Mesenchymal stem cell (in vitro differentiated cells and primary cell): ENCODE data around the gene SPTBN1.

Source experiments
- DNase-seq: peaks from one replicate; pipeline ENCODE4 v3.0.0-alpha.2; 2013
- H2AFZ ChIP-seq: one replicate; pipeline ENCODE4 v1.6.1; 2013; ENCODE audit warnings: low read depth, mild to moderate bottlenecking, control low read depth, inconsistent platforms, low read length, moderate library complexity
- H2AK5ac ChIP-seq: 2 replicates; pipeline ENCODE4 v1.6.1; 2013; ENCODE audit warnings: low read length, moderate library complexity, mild to moderate bottlenecking, inconsistent platforms; ENCODE audit not compliant: severe bottlenecking
- H2BK120ac ChIP-seq: one replicate; pipeline ENCODE4 v1.6.1; 2013; ENCODE audit warnings: low read depth, mild to moderate bottlenecking, inconsistent platforms, low read length, moderate library complexity
- H2BK12ac ChIP-seq, 2 experiments: one replicate each; pipeline ENCODE4 v1.6.1; 2013; ENCODE audit warnings: inconsistent platforms in 2 of 2, low read length in 2 of 2, mild to moderate bottlenecking in 2 of 2, moderate library complexity in 2 of 2, control low read depth in 1 of 2
- H2BK15ac ChIP-seq: one replicate; pipeline ENCODE4 v1.6.1; 2013; ENCODE audit warnings: mild to moderate bottlenecking, low read depth, inconsistent platforms; ENCODE audit not compliant: poor library complexity, severe bottlenecking
- H2BK5ac ChIP-seq: 2 replicates; pipeline ENCODE4 v1.6.1; 2013; ENCODE audit warnings: low read depth, mild to moderate bottlenecking, low read length, control low read depth, inconsistent platforms; ENCODE audit not compliant: poor library complexity, severe bottlenecking
- H3K14ac ChIP-seq, 2 experiments: one replicate each; pipeline ENCODE4 v1.6.1; 2013; ENCODE audit warnings: inconsistent platforms in 2 of 2, low read length in 2 of 2, control low read depth in 1 of 2, mild to moderate bottlenecking in 1 of 2, moderate library complexity in 1 of 2
- H3K18ac ChIP-seq, 2 experiments: one replicate each; pipeline ENCODE4 v1.6.1; 2013; ENCODE audit warnings: inconsistent platforms in 2 of 2, low read length in 2 of 2, control low read depth in 1 of 2, low read depth in 1 of 2, mild to moderate bottlenecking in 1 of 2
- H3K23ac ChIP-seq, 2 experiments: one replicate each; pipeline ENCODE4 v1.6.1; 2013; ENCODE audit warnings: inconsistent platforms in 2 of 2, low read length in 2 of 2, mild to moderate bottlenecking in 2 of 2, moderate library complexity in 2 of 2, control low read depth in 1 of 2
- H3K27ac ChIP-seq: 2 replicates; pipeline ENCODE4 v1.5.1; 2013; ENCODE audit warnings: mild to moderate bottlenecking, moderate library complexity, low read length, control low read depth, inconsistent platforms; ENCODE audit not compliant: poor library complexity, severe bottlenecking
- H3K27me3 ChIP-seq, 2 experiments: 2 replicates each; pipeline versions ENCODE4 v1.6.1 to v1.7.0; 2013; ENCODE audit warnings: low read length in 2 of 2, mild to moderate bottlenecking in 2 of 2, moderate library complexity in 2 of 2, control low read depth in 1 of 2, inconsistent platforms in 1 of 2; ENCODE audit not compliant: control insufficient read depth in 1 of 2, insufficient read depth in 1 of 2
- H3K36me3 ChIP-seq, 2 experiments: 2 replicates each; pipeline versions ENCODE4 v1.6.1 to v1.7.0; 2013; ENCODE audit warnings: low read length in 2 of 2, control low read depth in 1 of 2, inconsistent platforms in 1 of 2, low read depth in 1 of 2, mild to moderate bottlenecking in 1 of 2; ENCODE audit not compliant: insufficient read depth in 2 of 2, control insufficient read depth in 1 of 2
- H3K4ac ChIP-seq, 2 experiments: one replicate each; pipeline ENCODE4 v1.6.1; 2013; ENCODE audit warnings: inconsistent platforms in 2 of 2, low read length in 2 of 2, mild to moderate bottlenecking in 2 of 2, moderate library complexity in 2 of 2, control low read depth in 1 of 2, low read depth in 1 of 2
- H3K4me1 ChIP-seq: 2 replicates; pipeline ENCODE4 v1.6.1; 2013; ENCODE audit warnings: low read depth, low read length, control low read depth; ENCODE audit not compliant: control insufficient read depth, insufficient read depth
- H3K4me2 ChIP-seq: 2 replicates; pipeline ENCODE4 v1.6.1; 2013; ENCODE audit warnings: low read length, mild to moderate bottlenecking, inconsistent platforms; ENCODE audit not compliant: poor library complexity, severe bottlenecking
- H3K4me3 ChIP-seq, 2 experiments: 2 replicates each; pipeline versions ENCODE4 v1.5.1 to v1.7.0; 2013; ENCODE audit warnings: low read length in 2 of 2, mild to moderate bottlenecking in 2 of 2, control low read depth in 1 of 2, low read depth in 1 of 2; ENCODE audit not compliant: insufficient read depth in 1 of 2
- H3K79me1 ChIP-seq: replicated peaks from 2 replicates; pipeline ENCODE4 v1.6.1; 2013; ENCODE audit warnings: mild to moderate bottlenecking, control low read depth, low read length, inconsistent platforms; ENCODE audit not compliant: poor library complexity, severe bottlenecking
- H3K9ac ChIP-seq: 2 replicates; pipeline ENCODE4 v1.7.0; 2013; ENCODE audit warnings: mild to moderate bottlenecking, low read length, moderate library complexity
- H3K9me3 ChIP-seq: 2 replicates; pipeline ENCODE4 v1.7.0; 2013; ENCODE audit warnings: mild to moderate bottlenecking, low read length; ENCODE audit not compliant: control insufficient read depth
- H4K8ac ChIP-seq: one replicate; pipeline ENCODE4 v1.6.1; 2013; ENCODE audit warnings: inconsistent platforms, mild to moderate bottlenecking, low read length, moderate library complexity
- H4K91ac ChIP-seq: one replicate; pipeline ENCODE4 v1.6.1; 2013; ENCODE audit warnings: mild to moderate bottlenecking, low read length, inconsistent platforms
- WGBS: methylation state at CpG from one replicate; pipeline ENCODE4 v1.1.7; 2013; ENCODE audit warnings: mixed read lengths; 5-methylcytosine and 5-hydroxymethylcytosine counted together

The SPTBN1 gene

DNA sequence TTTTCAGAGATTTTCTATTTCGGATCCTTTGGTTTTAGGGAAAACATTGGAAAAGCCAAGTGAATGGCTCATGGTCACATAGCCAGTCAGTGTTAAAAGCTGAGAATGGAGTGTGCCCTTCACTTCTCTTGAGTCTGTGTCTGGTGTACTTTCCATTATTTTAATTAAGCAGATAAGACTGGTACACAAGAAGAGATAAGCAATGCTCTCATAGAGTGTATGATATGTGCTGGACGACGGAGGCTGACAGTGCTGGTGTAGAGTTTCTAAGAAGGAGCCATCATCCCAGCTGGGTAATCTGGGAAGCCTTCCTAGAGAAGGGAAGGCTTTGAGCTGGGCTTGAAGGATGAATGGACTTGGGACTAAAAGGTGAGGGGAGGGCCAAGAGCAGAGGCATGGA, 93.3 kb downstream of the SPTBN1 start:
- Histone ChIP-seq H3K4me2 (no peak overlapping the region), H4K91ac (no peak overlapping the region), H3K18ac (peak overlapping the region in 1 of 2 experiments; percentile 28), H2AFZ (no peak overlapping the region), H2AK5ac (no peak overlapping the region), H3K4ac (no peak overlapping the region), H2BK15ac (no peak overlapping the region), H3K79me1 (peaks cover 29% of the 10 kb centered on the region), H3K4me3 (no peak overlapping the region), H3K23ac (peak overlapping the region in 1 of 2 experiments; percentile 57), H4K8ac (no peak overlapping the region), H2BK120ac (no peak overlapping the region), H3K36me3 (peaks cover 6 to 30% of the 10 kb centered on the region in 2 experiments), H2BK12ac (no peak overlapping the region), H3K14ac (no peak overlapping the region), H3K27me3 (no peaks in the 10 kb centered on the region), H2BK5ac (no peak overlapping the region), H3K9ac (no peak overlapping the region), H3K9me3 (no peaks in the 10 kb centered on the region), H3K4me1 (peaks cover 7% of the 10 kb centered on the region), H3K27ac (no peak overlapping the region)
- 94% methylated on average over 3 of the region's 3 CpGs for WGBS
- no peak for DNase-seq

DNA sequence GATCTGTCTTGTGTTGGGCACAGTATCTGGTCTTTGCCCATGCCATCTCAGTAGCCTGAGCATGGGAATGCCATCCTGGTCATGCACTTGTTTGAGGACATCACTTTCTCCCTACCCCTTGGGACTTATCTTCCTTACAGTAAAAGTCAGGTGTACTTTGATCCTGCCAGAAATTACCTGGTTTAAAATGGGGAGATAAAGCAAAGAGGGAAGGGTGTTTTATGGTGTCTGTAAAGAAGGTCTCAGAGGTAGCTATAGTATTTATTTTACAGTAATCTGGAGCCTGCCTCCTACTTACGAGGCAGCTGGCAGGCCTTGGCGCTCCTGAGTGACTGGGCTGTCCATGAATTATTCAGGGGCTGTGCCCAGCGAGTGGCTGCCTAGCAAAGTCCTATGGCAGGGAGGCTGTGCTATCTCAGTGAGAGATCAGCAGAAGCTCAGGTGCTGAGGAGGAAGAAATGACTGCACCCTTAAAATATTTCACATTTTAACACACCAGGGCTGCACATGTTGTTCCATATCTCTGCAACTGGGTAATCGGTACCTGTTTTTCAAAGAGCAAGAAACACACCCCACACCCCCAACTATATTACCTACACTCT, 93.9 kb downstream of the SPTBN1 start:
- Histone ChIP-seq H4K8ac (no peak overlapping the region), H2BK120ac (no peak overlapping the region), H3K79me1 (peaks cover 32% of the 10 kb centered on the region), H2AK5ac (no peak overlapping the region), H3K4me3 (no peak overlapping the region), H3K18ac (peak overlapping the region in 1 of 2 experiments; percentile 28), H3K9me3 (no peaks in the 10 kb centered on the region), H3K4ac (no peak overlapping the region), H2AFZ (no peak overlapping the region), H3K36me3 (peaks cover 6 to 30% of the 10 kb centered on the region in 2 experiments), H2BK15ac (no peak overlapping the region), H3K27ac (no peak overlapping the region), H3K27me3 (no peaks in the 10 kb centered on the region), H2BK12ac (no peak overlapping the region), H3K23ac (no peak overlapping the region), H3K14ac (no peak overlapping the region), H3K4me2 (no peak overlapping the region), H3K4me1 (peaks cover 8% of the 10 kb centered on the region), H3K9ac (no peak overlapping the region), H2BK5ac (no peak overlapping the region), H4K91ac (no peak overlapping the region)
- 93% methylated on average over 4 of the region's 4 CpGs for WGBS
- no peak for DNase-seq

GRCh38 chr2:54550547-54550946, 94.4 kb downstream of the SPTBN1 start:
- Histone ChIP-seq H3K79me1 (peaks cover 33% of the 10 kb centered on the region), H4K91ac (no peak overlapping the region), H2AFZ (no peak overlapping the region), H4K8ac (no peak overlapping the region), H3K27ac (no peak overlapping the region), H2BK120ac (no peak overlapping the region), H3K4me1 (peaks cover 12% of the 10 kb centered on the region), H2BK5ac (no peak overlapping the region), H2BK12ac (no peak overlapping the region), H3K27me3 (no peaks in the 10 kb centered on the region), H3K36me3 (peaks cover 6 to 30% of the 10 kb centered on the region in 2 experiments), H3K14ac (no peak overlapping the region), H3K9me3 (no peaks in the 10 kb centered on the region), H2AK5ac (no peak overlapping the region), H3K18ac (no peak overlapping the region), H3K4me3 (no peak overlapping the region), H3K4ac (no peak overlapping the region), H3K9ac (no peak overlapping the region), H3K4me2 (no peak overlapping the region), H3K23ac (no peak overlapping the region), H2BK15ac (no peak overlapping the region)
- WGBS = no CpG with 5 or more reads among the region's 3 CpGs
- no peak for DNase-seq

- Histone ChIP-seq H3K79me1 (peaks cover 35% of the 10 kb centered on the region), H2AK5ac (peak overlapping the region; percentile 27), H3K4me3 (no peak overlapping the region), H3K9ac (no peak overlapping the region), H3K4me1 (peaks cover 15% of the 10 kb centered on the region), H3K9me3 (no peaks in the 10 kb centered on the region), H3K27me3 (no peaks in the 10 kb centered on the region), H3K18ac (no peak overlapping the region), H3K4ac (no peak overlapping the region), H3K23ac (no peak overlapping the region), H3K36me3 (peaks cover 6 to 30% of the 10 kb centered on the region in 2 experiments), H4K8ac (no peak overlapping the region), H4K91ac (no peak overlapping the region), H2BK120ac (no peak overlapping the region), H2BK15ac (no peak overlapping the region), H2BK5ac (no peak overlapping the region), H3K4me2 (no peak overlapping the region), H3K14ac (no peak overlapping the region), H2BK12ac (no peak overlapping the region), H3K27ac (no peak overlapping the region), H2AFZ (no peak overlapping the region)
- no peak for DNase-seq
- 70% methylated on average over 3 of the region's 4 CpGs for WGBS
Measured at GRCh38 chr2:54551123-54551756, 95.1 kb downstream of the SPTBN1 start.
